ENCODE results near the gene BBIP1.
"Not testable (repeated sequence)": the region's sequence is repeated elsewhere in the genome, so short reads cannot be mapped to it uniquely, and the experiment has no call there.

BBIP1 gene

DNA sequence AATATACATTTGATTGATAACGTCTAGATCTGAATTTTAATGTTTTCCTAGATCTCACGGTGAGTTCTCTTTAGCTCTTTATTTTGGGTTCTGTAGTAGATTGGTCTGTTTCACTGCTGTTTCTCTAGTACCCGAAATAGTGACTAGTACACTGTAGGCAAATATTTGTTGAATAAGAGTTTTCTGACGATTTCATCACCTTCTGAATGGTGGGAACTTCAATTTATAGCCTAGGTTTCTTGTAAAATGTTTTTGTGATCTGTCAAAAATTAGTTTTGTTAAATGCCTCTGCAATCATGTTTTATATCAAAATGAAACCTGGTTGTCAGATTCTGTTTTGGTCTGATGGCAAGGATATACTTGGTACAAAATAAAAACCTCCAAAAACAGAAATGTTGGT, 37.1 kb downstream of the BBIP1 start:
- DNase-seq, result no peak

DNA sequence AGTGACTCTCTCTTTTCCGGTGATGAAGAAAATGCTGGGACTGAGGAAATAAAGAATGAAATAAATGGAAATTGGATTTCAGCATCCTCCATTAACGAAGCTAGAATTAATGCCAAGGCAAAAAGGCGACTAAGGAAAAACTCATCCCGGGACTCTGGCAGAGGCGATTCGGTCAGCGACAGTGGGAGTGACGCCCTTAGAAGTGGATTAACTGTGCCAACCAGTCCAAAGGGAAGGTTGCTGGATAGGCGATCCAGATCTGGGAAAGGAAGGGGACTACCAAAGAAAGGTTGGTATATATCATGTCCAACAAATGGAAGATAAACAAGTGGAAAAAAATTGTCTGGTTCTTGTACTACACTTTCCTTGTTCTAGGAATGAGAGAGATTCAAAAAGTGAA, 37.7 kb downstream of the BBIP1 start:
- DNase-seq, result peak in 1 of 14 donors; percentile 15

GRCh38 chr10:110880012-110880411, 39.0 kb downstream of the BBIP1 start:
- no peak for DNase-seq

- DNase-seq, result no peak
Measured at GRCh38 chr10:110876788-110877187, 42.2 kb downstream of the BBIP1 start.

DNA sequence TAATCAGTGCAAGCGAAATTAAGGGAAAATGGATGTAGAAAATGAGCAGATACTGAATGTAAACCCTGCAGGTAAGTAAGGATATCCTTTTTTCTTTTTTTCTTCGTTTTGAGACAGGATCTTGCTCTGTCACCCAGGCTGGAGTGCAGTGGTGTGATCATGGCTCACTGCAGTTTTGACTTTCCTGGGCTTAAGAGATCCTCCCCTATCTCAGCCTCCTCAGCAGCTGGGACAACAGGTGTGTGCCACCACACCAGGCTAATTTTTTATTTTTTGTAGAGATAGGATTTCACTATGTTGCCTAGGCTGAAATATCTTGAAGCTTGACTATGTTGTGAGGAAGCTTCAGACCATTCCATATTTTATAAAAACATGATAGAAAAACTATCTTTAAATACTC, 43.0 kb downstream of the BBIP1 start:
- no peak for DNase-seq

- no peak for DNase-seq
Measured at GRCh38 chr10:110873951-110874350, 45.0 kb downstream of the BBIP1 start.

GRCh38 chr10:110872984-110873923, 45.7 kb downstream of the BBIP1 start:
- peak in 1 of 14 donors; percentile 67 for DNase-seq

GRCh38 chr10:110872145-110872983, 46.6 kb downstream of the BBIP1 start:
- peak in 12 of 14 donors; percentile 32 to 82 (median 75) for DNase-seq

GRCh38 chr10:110871298-110872084, 47.5 kb downstream of the BBIP1 start, which contains the start of gene PDCD4:
Gene PDCD4 (plus strand): TSS chr10:110871928. CDS start chr10:110876028, 4,100 bp downstream.
- peak; percentile 95 to 100 (median 99) for DNase-seq

DNA sequence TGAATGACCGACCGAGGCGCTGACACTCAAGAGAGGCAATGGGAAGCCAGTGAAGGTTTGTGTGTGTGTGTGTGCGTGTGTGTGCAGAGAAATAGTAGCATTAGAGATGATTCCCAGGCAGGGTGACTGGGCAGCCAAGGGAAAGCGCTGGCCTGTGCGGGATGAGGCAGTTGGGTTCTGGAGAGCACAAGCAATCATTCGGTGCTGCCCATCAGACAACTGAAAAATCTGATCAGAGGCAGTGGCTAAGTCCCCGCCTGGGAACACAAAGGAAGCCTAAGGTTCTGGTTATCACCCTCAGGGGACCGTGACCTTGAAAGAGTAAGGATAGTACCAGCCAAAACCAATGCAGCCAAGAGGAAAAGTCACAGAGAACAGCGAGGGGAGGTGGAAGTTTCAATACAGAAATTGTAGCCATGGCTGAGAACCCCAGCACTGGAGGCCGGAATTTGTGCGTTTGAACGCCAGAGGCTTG, 48.1 kb downstream of the BBIP1 start:
- DNase-seq, result peak in 1 of 14 donors; percentile 40

- no peak for DNase-seq
Measured at GRCh38 chr10:110868981-110869380, 50.0 kb downstream of the BBIP1 start.

- no peak for DNase-seq
Measured at GRCh38 chr10:110867807-110868465, 51.0 kb downstream of the BBIP1 start.

GRCh38 chr10:110867011-110867806, 51.8 kb downstream of the BBIP1 start:
- DNase-seq, result not testable (repeated sequence)

- DNase-seq, result no peak
Measured at GRCh38 chr10:110865809-110866482, 53.0 kb downstream of the BBIP1 start.

DNA sequence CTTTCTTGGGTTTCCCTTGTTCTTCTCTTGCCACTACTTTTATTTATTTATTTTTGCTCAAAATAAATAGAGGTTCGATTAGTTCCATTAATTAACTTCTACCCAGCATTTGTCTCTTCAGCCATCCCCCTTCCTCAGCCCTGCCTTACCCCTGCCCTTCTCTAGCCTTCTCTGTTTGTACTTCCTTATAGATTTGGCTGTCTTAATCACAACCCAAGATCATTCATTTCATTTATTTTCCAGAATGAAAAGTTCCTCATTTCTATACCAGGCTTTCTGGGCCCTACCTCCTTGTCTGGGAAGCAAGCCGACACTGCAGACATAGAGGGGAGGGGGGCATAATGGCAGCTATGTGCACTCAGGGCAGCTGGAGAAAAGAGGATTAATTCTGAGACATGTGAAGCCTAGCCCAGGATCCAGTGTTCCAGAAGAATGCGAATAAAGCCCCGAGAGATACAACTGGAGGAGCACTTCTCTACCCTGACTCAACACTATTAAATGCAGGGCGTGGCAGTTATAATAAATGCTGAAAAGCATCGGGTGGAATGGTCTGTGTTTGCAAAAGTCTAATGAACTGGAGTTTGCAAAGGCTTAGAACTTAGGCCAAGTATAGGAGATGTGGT, 53.7 kb downstream of the BBIP1 start:
- DNase-seq, result no peak

DNA sequence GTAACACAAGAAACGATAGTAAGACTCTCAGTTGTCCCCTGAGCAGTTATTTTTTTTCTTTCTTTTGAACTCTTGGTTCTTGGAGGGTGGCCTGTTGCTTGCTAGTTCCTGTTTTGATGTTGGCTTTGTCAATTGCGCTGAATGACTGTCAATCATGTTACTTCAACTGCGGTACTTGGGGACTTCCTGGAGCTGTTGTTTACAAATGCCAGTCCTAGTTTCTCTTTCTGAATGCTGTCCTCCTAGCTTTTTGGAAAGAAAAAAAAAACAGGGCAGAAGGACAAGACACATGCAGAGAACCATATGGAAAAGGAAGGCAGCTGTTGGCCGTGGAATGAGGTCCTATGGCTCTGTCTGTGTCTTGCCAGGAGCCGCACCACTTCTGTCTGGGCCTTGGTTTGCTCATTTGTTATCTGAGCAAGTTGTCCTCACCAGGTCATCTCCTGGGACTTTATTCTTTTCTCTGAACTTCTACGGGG, 54.3 kb downstream of the BBIP1 start:
- peak in 1 of 14 donors; percentile 74 for DNase-seq

DNA sequence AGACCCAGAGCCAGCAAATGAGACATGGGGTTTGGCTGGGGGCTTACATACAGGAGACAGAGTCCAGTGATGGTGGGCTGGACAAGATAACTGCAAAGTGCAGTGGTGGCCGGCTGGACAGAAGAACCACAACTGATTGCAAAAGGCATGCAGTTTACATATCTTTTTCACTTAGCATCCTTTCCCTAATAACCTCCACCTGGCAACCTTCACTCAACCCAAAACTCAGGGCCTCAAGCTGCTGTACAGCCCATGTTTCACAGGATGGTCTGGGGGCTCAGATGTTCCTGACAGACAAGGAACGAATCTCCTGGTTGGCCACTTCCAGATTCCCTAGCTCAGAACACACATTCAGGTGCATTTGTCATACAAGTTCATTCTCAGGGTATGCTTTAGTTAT, 55.0 kb downstream of the BBIP1 start:
- no peak for DNase-seq

GRCh38 chr10:110863361-110863760, 55.6 kb downstream of the BBIP1 start:
- DNase-seq, result no peak

DNA sequence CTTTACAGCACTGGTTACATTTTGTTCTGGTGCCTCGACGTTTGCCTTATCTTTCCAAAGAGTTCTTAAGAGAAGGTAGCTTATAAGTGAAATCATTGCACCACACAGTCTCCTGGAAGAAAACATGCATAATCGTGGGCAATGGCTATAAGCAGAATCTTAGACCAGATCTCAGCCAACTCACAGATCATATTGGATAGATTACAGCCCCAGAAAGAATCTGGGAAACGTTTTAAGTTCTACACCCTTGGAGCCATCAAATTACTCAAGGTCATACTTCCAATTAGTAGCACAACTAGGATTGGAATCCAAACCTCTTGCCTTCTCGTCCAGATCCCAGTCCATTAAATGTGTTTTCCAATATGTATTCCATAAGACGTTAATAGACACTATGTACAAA, 56.0 kb downstream of the BBIP1 start:
- no peak for DNase-seq

Data from C1 segment of cervical spinal cord (tissue), 14 donors.